Calu3 (cell line): ENCODE measurements around the gene ABCF2. TPM values are rescaled to one million over a fixed set of nuclear protein-coding genes. Genes with fewer than 3 reads are reported as not detected.

Source experiments
- BruUV-seq: library from RNA; stranded (reverse); fragments of 400-500 nt; replicated peaks from 2 replicates; lab custom pipeline; 2021; lab: Mats Ljungman, UMichigan
- CTCF ChIA-PET: fragments of 300-600 bp; sonication (Branson Sonifier 250); formaldehyde crosslinking; loops from one replicate; lab custom pipeline; 2022; ENCODE audit warnings: antibody characterized with exemption; lab: Charles Lee
- DNase-seq: peaks from one replicate; pipeline ENCODE4 v3.0.0; 2022
- H3K27ac Mint-ChIP-seq: one replicate; pipeline ENCODE4 v1.8.0; 2022; ENCODE audit warnings: mixed read lengths; ENCODE audit not compliant: unreplicated experiment
- H3K27me3 Mint-ChIP-seq: one replicate; pipeline ENCODE4 v1.8.0; 2022; ENCODE audit warnings: mixed read lengths; ENCODE audit not compliant: unreplicated experiment
- H3K36me3 Mint-ChIP-seq: one replicate; pipeline ENCODE4 v1.8.0; 2022; ENCODE audit warnings: mild to moderate bottlenecking, moderate library complexity, mixed read lengths; ENCODE audit not compliant: insufficient read depth, unreplicated experiment
- H3K4me1 Mint-ChIP-seq: one replicate; pipeline ENCODE4 v1.8.0; 2022; ENCODE audit warnings: mild to moderate bottlenecking, low read depth, mixed read lengths; ENCODE audit not compliant: unreplicated experiment
- H3K4me3 Mint-ChIP-seq: one replicate; pipeline ENCODE4 v1.8.0; 2022; ENCODE audit warnings: mild to moderate bottlenecking, low read depth, moderate library complexity, mixed read lengths; ENCODE audit not compliant: unreplicated experiment
- H3K9me3 Mint-ChIP-seq: one replicate; pipeline ENCODE4 v1.8.0; 2022; ENCODE audit warnings: low read depth, mixed read lengths; ENCODE audit not compliant: unreplicated experiment
- CTCF ChIP-seq: fragments of 200-600 bp; IDR thresholded peaks from one replicate; pipeline ENCODE4 v1.8.0; 2022; ENCODE audit warnings: antibody characterized with exemption; ENCODE audit not compliant: unreplicated experiment
- intact Hi-C: fragments of 100-400 bp; cut with micrococcal nuclease; formaldehyde crosslinking; loops from one replicate; pipeline ENCODE4 v1.10.0; 2022; ENCODE audit not compliant: unreplicated experiment
- total RNA-seq: library from RNA; stranded (reverse); gene quantifications from 2 replicates; pipeline ENCODE4 v1.2.3, GENCODE V29; 2022

Gene ABCF2
- total RNA-seq, 1 experiment from 2014 or later: 49.7 TPM

GRCh38 chr7:151233804-151234203 lies 6.8 kb upstream of the ABCF2 start:
- TSS peak; percentile 62 for BruUV-seq
- CTCF ChIA-PET: no interaction called here
- Mint-ChIP-seq H3K27ac (peak overlapping the region; percentile 88), H3K36me3 (peaks cover 28% of the 10 kb centered on the region), H3K9me3 (no peaks in the 10 kb centered on the region), H3K27me3 (no peaks in the 10 kb centered on the region), H3K4me3 (peak overlapping the region; percentile 91), H3K4me1 (peaks cover 11% of the 10 kb centered on the region)
- no peak for DNase-seq
- intact Hi-C loops: no loop called here
- TF ChIP-seq CTCF: no peak

- TSS peak; percentile 49 for BruUV-seq
- Mint-ChIP-seq H3K27me3 (no peaks in the 10 kb centered on the region), H3K9me3 (no peaks in the 10 kb centered on the region), H3K4me1 (peaks cover 11% of the 10 kb centered on the region), H3K36me3 (peaks cover 28% of the 10 kb centered on the region), H3K4me3 (peak overlapping the region; percentile 91), H3K27ac (peak overlapping the region; percentile 88)
- CTCF ChIA-PET: interaction anchor here (1.1 kb wide), 1 partner anchor 11 kb away, joined by 3 read pairs; no protein-coding TSS in a partner anchor
- intact Hi-C loops: no loop called here
- no peak for TF ChIP-seq CTCF
- DNase-seq: peak; percentile 46
Measured at GRCh38 chr7:151232917-151233701, 6.1 kb upstream of the ABCF2 start.

- DNase-seq: peak; percentile 89
- CTCF ChIA-PET: interaction anchor here (1.1 kb wide), 1 partner anchor 12 kb away, joined by 3 read pairs; no protein-coding TSS in a partner anchor
- TF ChIP-seq CTCF: no peak
- BruUV-seq: no TSS peak
- Mint-ChIP-seq H3K9me3 (no peaks in the 10 kb centered on the region), H3K4me3 (peak within 1 kb of the TSS; percentile 91), H3K27ac (peak within 1 kb of the TSS; percentile 88), H3K27me3 (no peaks in the 10 kb centered on the region), H3K4me1 (peaks cover 11% of the 10 kb centered on the region), H3K36me3 (peaks cover 32% of the 10 kb centered on the region)
- intact Hi-C loops: no loop called here
Measured at GRCh38 chr7:151232091-151232916, 5.3 kb upstream of the ABCF2 start, which contains the start of gene CHPF2. Gene CHPF2, plus strand, starts transcription at chr7:151232483. Its CDS starts 1,529 bp downstream, at chr7:151234012.

- DNase-seq: no peak
- Mint-ChIP-seq H3K36me3 (peaks cover 44% of the 10 kb centered on the region), H3K9me3 (no peaks in the 10 kb centered on the region), H3K4me3 (no peak overlapping the region), H3K4me1 (peaks cover 11% of the 10 kb centered on the region), H3K27ac (no peak overlapping the region), H3K27me3 (no peaks in the 10 kb centered on the region)
- BruUV-seq: no TSS peak
- CTCF ChIA-PET: no interaction called here
- intact Hi-C loops: no loop called here
- TF ChIP-seq CTCF: no peak
Measured at GRCh38 chr7:151231080-151231479, 4.1 kb upstream of the ABCF2 start.
